Measurements from ENCODE around the gene IL18.

DNA sequence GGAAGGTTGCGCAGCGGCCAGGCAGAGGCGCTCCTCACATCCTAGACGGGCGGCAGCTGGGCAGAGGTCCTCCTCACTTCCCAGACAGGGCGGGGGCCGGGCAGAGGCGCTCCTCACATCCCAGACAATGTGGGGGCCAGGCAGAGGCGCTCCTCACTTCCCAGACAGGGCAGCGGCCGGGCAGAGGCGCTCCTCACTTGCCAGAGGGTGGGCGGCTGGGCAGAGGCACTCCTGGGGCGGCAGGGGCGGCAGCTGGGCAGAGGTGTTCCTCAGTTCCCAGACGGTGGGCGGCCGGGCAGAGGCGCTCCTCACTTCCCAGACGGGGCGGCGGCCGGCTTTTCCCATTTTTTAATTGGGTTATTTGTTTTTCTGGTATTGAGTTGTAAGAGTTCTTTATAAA is 42.2 kb upstream of the IL18 start:
- TF ChIP-seq, protein P1, sequence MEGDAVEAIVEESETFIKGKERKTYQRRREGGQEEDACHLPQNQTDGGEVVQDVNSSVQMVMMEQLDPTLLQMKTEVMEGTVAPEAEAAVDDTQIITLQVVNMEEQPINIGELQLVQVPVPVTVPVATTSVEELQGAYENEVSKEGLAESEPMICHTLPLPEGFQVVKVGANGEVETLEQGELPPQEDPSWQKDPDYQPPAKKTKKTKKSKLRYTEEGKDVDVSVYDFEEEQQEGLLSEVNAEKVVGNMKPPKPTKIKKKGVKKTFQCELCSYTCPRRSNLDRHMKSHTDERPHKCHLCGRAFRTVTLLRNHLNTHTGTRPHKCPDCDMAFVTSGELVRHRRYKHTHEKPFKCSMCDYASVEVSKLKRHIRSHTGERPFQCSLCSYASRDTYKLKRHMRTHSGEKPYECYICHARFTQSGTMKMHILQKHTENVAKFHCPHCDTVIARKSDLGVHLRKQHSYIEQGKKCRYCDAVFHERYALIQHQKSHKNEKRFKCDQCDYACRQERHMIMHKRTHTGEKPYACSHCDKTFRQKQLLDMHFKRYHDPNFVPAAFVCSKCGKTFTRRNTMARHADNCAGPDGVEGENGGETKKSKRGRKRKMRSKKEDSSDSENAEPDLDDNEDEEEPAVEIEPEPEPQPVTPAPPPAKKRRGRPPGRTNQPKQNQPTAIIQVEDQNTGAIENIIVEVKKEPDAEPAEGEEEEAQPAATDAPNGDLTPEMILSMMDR (IDR thresholded peaks at IDR 0.05; ENCODE audit: insufficient read depth, low read length, poor library complexity, severe bottlenecking): no peak
- TF ChIP-seq EZH2phosphoT487 (conservative IDR thresholded peaks at IDR 0.05; ENCODE audit: low read length): no peak
